Endometrial microvascular endothelial cells (primary cell): ENCODE results near the gene UPP2. TPM values are rescaled to one million over a fixed set of nuclear protein-coding genes. Genes with fewer than 3 reads are reported as not detected.

Experiments
- in situ Hi-C: cut with HindIII; loops from 2 replicates; pipeline ENCODE4 v1.10.0; 2017; ENCODE audit warnings: low sequenced_read_pairs, low pct_unique_long_range_greater_than_20kb; ENCODE audit errors: inconsistent ontology term
- total RNA-seq: library from RNA; depleted of rRNA; stranded (reverse); fragments of >200 nt; gene quantifications from one replicate; pipeline ENCODE4 v1.2.3, GENCODE V29; 2015; ENCODE audit errors: inconsistent ontology term

UPP2 gene
- total RNA-seq, 1 donor from 2014 or later = not detected

GRCh38 chr2:158102446-158102845 is 770 bp downstream of the UPP2 start:
- in situ Hi-C loops = no loop called here

- in situ Hi-C loops = no loop called here
Measured at GRCh38 chr2:158103411-158104012, 1.8 kb downstream of the UPP2 start.

- in situ Hi-C loops = no loop called here
Measured at GRCh38 chr2:158104903-158105302, 3.2 kb downstream of the UPP2 start.

DNA sequence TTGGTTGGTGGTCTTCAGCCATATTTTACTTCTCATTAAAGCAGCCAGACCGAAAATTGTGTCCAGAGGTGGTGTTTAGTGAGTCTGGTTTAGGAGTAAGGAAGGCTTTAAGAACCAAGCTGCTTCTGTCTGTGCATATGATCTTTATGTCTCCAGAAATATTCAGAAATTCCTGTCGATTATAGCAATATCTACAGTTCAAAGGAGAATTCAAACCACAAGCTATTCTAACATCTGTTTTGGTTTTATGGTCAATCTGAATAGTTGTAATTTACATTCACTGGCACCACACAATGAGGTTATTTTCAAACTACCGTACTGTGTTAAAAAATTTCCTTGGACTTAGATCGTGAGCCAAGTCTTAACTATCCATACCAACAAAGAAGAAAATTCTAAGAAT is 11.3 kb downstream of the UPP2 start:
- in situ Hi-C loops = no loop called here

- in situ Hi-C loops = no loop called here
Measured at GRCh38 chr2:158113741-158114295, 12.1 kb downstream of the UPP2 start.

GRCh38 chr2:158114516-158114915 is 12.8 kb downstream of the UPP2 start:
- in situ Hi-C loops = no loop called here

DNA sequence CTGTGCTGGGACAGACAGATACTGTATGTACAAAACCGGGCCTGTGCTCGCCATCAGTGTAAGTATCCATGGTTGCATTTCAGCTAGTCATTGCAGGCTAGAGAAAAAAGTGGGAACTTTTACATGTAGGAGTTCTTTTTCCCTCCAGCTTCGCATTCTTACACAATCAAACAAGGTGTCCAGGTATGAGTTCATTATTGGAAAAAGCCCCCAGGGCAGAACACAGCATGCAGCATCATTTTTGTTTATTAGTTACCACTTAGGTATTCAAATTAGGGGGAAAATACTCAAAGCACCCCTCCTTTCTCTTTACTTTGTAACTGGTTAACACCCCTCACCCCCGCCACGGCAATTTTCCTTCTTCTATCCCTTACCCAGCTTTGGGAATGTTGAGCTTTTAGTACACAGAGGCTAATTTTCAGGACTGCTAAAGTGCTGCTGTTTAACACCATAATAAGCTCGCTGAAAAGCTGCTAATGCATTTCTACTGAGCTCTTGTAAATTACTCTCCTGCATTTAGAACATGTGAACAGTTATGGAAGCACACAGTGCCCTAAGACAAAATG is 13.6 kb downstream of the UPP2 start:
- in situ Hi-C loops = no loop called here

- in situ Hi-C loops = no loop called here
Measured at GRCh38 chr2:158116936-158117335, 15.3 kb downstream of the UPP2 start.

DNA sequence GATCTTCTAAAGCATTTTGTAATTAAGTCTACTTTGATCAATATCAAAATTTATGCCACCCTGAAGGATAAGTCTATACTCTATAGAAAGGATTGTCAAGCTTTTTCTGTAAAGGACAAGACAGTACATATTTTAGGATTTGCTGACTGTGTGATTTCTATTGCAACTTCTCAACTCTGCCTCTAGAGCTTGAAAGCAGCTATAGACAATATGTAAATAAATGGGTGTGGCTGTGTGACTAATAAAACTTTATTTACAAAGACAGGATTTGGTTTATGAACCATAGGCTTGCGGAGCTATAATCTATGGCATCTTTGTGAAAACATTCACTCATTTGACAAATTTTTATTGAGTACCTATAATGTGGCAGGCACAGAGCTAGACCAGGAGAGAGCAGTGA is 18.4 kb downstream of the UPP2 start:
- in situ Hi-C loops = no loop called here

DNA sequence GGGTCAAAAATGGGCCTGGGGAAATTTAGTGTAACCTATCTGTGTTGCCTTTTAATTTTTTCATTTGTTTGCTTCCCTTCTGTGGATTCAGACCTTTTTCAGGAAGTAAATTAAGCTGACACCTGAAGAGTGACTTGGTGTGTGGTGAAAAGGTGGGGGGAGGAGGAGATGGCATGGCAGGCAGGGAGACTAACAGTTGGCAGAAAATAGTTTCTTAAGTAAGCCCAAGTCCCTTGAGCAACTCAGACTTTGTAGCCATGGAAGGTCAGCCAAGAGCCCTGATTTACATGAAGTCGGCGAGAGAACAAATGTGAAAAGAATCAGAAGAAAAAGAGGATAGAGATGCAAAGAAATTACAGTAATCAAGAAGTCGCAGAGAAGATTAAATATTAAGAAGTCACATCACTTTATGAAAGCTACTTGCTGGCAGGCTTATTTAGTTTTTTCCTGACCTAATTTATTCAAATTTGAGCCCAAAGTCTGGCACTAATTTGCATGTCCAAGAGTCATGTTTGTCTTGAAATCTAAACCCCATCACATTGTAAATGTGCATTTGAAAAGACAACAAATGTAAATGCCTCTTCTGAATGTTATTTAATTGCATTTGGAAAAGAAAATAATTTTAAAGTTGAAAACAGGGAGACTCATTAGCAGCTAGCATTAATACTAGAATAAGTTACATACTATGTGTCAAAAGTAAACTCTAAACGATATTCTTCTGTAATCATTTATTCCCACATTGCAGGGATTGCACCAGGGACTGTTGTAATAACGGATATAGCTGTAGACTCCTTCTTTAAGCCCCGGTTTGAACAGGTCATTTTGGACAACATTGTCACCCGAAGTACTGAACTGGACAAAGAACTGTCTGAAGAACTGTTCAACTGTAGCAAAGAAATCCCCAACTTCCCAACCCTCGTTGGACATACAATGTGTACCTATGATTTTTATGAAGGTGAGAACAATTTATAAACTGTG is 19.3 kb downstream of the UPP2 start:
- in situ Hi-C loops = no loop called here

- in situ Hi-C loops = no loop called here
Measured at GRCh38 chr2:158124896-158125295, 23.2 kb downstream of the UPP2 start.

DNA sequence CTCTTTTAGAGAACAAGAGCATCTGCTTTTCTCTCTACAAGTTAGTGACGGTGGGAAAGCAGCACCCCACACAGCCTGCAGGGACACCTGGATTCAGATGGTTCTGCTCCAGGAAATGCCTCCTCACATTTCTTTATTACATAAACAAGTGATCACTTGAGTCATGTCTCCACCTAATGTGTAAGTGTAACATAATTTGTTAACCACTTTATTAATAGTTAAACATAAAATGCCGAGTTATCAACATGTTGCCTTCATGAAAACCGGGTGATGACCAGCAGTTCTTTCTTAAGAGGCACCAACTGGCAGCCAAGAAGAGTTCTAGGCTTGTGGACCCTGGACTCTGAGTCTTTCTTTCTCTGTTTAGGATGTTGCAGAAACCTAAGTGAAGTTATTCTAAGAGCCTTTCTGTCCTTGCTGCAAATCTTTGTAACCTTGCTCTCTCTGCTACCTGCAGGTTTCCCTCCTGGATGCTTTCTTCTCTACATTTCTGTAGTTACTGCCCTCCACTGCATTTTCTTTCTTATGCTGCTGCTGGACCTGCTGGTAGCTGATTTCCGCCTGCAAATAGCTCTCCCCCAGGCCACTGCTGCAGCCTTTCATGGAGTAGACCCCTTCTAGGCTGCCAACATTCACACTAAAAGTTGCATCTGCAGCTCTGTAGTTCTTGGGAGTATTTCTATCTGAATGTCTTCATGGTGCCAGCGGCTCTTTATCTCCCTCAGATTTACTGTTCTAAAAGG is 24.3 kb downstream of the UPP2 start:
- in situ Hi-C loops = no loop called here

GRCh38 chr2:158127380-158127804 is 25.7 kb downstream of the UPP2 start:
- in situ Hi-C loops = no loop called here

DNA sequence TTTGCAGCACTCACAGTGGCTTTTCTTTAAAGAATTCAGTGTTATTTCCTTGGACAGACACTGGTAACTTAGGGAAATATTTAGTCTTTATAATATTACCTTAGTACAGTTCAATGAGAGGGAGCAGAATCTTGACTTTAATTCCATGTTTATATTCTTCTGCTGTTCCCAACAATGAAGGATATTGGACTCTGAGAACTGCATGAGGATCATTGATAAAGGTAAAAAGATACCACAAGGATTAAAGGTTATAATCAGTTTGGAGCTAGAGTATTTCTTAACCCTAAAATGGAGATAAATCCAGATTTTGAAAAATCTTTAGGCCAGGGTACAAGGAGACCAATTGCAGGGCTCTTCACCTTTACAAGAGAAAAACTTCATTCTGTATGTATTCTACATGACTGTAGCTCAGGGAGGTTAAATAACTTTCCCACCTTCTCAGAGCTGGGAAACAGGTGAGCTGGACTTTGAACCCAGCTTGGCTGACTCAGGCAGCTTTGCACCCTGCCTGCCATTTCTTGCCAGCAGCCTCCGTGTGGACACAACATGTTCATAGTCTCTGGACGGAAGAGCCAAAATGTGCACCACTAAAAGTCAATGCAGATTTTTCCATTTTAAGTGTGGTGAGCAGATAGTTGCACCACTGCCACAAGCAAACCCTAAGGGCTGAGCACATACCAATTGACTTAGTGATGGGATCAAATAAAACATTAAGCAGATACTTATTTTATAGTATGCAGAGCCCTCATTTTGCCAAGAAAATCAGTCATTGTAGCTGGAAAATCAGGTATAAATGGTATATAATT is 26.7 kb downstream of the UPP2 start:
- in situ Hi-C loops = no loop called here

- in situ Hi-C loops = no loop called here
Measured at GRCh38 chr2:158129037-158129436, 27.4 kb downstream of the UPP2 start.

DNA sequence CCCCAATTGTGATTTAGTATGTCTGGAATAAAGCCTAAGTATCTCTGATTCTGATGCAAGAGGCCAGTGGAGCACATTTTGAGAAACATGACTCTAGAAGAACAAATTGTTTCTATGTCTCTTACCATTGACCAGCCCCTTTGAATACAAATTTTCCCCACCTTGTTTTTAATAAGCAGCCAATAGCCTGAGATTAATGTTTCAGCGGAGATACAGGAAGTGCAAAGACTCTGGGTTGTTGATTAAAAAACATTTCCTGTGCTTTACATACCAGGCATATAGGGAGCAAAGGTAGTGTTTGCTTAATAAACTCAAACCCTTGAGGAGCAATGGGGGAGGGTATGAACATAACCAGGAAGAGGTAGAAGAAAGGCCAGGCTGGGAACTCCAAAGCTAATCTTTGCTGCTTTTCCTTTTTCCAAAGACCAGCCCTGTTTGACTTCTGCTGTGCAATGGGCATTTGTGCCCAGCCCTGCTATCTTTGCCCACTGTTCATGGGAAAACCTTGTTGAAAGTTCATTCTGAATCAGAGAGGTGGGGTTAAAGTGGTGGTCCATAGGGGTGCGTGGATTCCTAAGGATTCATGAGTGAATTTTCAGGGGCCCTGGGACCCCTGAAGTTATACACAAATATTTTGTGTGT is 29.3 kb downstream of the UPP2 start:
- in situ Hi-C loops = no loop called here

DNA sequence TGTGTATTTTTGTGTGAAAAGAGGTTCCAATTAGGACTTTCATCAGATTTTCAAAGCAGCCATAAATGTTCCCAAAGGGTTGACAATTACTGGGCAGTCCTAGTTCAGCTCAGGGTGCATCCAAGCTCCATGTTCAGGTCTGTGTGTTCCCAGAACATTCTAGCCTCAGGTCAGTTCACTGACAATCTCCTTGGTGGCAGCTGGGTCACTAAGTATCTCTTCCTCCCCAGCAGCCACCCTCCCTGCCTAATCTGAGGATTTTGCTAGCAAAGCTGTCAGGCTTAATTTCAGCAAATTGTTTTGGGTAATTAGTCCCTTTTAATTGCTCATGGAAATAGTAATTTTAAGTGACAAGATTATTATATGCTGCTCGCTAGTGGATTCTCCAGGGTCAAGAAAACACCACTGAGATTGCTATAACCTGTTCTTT is 29.8 kb downstream of the UPP2 start:
- in situ Hi-C loops = no loop called here
